K562 (cell line): ENCODE data around the gene NYAP1. TPM values are rescaled to one million over a fixed set of nuclear protein-coding genes. Genes with fewer than 3 reads are reported as not detected.

ENCODE experiments used
- ARID1B ChIP-seq: fragments of 450-650 bp; IDR thresholded peaks from 2 replicates; pipeline ENCODE4 v1.6.1; 2016; ENCODE audit warnings: antibody characterized with exemption, mild to moderate bottlenecking, inconsistent platforms
- BCL6 ChIP-seq: fragments of 250-450 bp; sonication (Bioruptor Pico); IDR thresholded peaks from 2 replicates; pipeline ENCODE4 v1.4.0; 2020
- CAMTA2 ChIP-seq: fragments of 250-450 bp; sonication (Bioruptor Pico); conservative IDR thresholded peaks from 2 replicates; pipeline ENCODE4 v1.5.1; 2022
- E2F3 ChIP-seq: fragments of 250-450 bp; sonication (Bioruptor Pico); IDR thresholded peaks from 2 replicates; pipeline ENCODE4 v1.4.0; 2020; ENCODE audit warnings: mild to moderate bottlenecking
- E4F1 ChIP-seq: fragments of 250-450 bp; sonication (Bioruptor Pico); IDR thresholded peaks from 2 replicates; pipeline ENCODE4 v1.5.0; 2021; ENCODE audit warnings: mild to moderate bottlenecking, borderline replicate concordance
- ELF4 ChIP-seq: fragments of 450-650 bp; formaldehyde crosslinking; IDR thresholded peaks from 2 replicates; pipeline ENCODE4 v1.4.0; 2022; ENCODE audit warnings: missing genetic modification characterization
- ETV5 ChIP-seq: sonication (generic); formaldehyde crosslinking; IDR thresholded peaks from 2 replicates; pipeline ENCODE4 v1.4.0; 2020; ENCODE audit warnings: low read depth, mild to moderate bottlenecking, missing genetic modification reagents
- FIP1L1 ChIP-seq: fragments of 200-400 bp; formaldehyde crosslinking; IDR thresholded peaks from 2 replicates; pipeline ENCODE4 v1.6.1; 2018; ENCODE audit warnings: mild to moderate bottlenecking, low read depth, low read length; ENCODE audit not compliant: poor library complexity, severe bottlenecking
- FOXJ3 ChIP-seq: sonication (generic); formaldehyde crosslinking; IDR thresholded peaks from 2 replicates; pipeline ENCODE4 v1.4.0; 2020; ENCODE audit warnings: mild to moderate bottlenecking, missing genetic modification reagents
- HNRNPK ChIP-seq: fragments of 200-400 bp; formaldehyde crosslinking; IDR thresholded peaks from one replicate; pipeline ENCODE4 v1.6.1; 2018; ENCODE audit warnings: mild to moderate bottlenecking, low read depth, low read length; ENCODE audit not compliant: poor library complexity, severe bottlenecking
- MBD1 ChIP-seq: fragments of 250-450 bp; sonication (Bioruptor Pico); IDR thresholded peaks from 2 replicates; pipeline ENCODE4 v1.8.0; 2022; ENCODE audit warnings: inconsistent platforms
- NELFE ChIP-seq: IDR thresholded peaks from 2 replicates; pipeline ENCODE4 v1.6.1; 2011; ENCODE audit warnings: mild to moderate bottlenecking; ENCODE audit not compliant: insufficient read depth, insufficient read length
- PTBP1 ChIP-seq: fragments of 200-400 bp; formaldehyde crosslinking; IDR thresholded peaks from 2 replicates; pipeline ENCODE4 v1.6.1; 2017; ENCODE audit warnings: low read depth, low read length
- RBFOX2 ChIP-seq: fragments of 200-400 bp; formaldehyde crosslinking; IDR thresholded peaks from 2 replicates; pipeline ENCODE4 v1.6.1; 2017; ENCODE audit warnings: low read depth, mild to moderate bottlenecking, low read length, moderate library complexity
- RBM17 ChIP-seq: fragments of 200-400 bp; formaldehyde crosslinking; IDR thresholded peaks from 2 replicates; pipeline ENCODE4 v1.6.1; 2017; ENCODE audit warnings: low read depth, mild to moderate bottlenecking, low read length, borderline replicate concordance
- RNF2 ChIP-seq: sonication (generic); IDR thresholded peaks from 2 replicates; pipeline ENCODE4 v1.6.1; 2016
- SPI1 ChIP-seq: IDR thresholded peaks from 2 replicates; pipeline ENCODE4 v1.6.1; 2011; ENCODE audit warnings: low read depth, low read length, control low read depth, borderline replicate concordance
- TOE1 ChIP-seq, 2 experiments: fragments of 450-650 bp in 1 of 2; sonication (generic) in 1 of 2; formaldehyde crosslinking in 1 of 2; IDR thresholded peaks; 2 replicates each; pipeline versions ENCODE4 v1.7.1 to v1.8.0; 2016 to 2022; ENCODE audit warnings: borderline replicate concordance in 2 of 2, mild to moderate bottlenecking in 2 of 2, antibody characterized with exemption in 1 of 2, inconsistent platforms in 1 of 2, low read depth in 1 of 2, missing genetic modification reagents in 1 of 2, moderate library complexity in 1 of 2
- XRCC4 ChIP-seq: IDR thresholded peaks from one replicate; pipeline ENCODE4 v1.6.1; 2011; ENCODE audit not compliant: insufficient read depth, insufficient read length; ENCODE audit errors: extremely low read depth
- ZBTB5 ChIP-seq: fragments of 450-650 bp; IDR thresholded peaks from 2 replicates; pipeline ENCODE4 v1.6.1; 2017; ENCODE audit warnings: antibody characterized with exemption
- ZNF146 ChIP-seq: IDR thresholded peaks from one replicate; pipeline ENCODE4 v1.6.1; 2018; ENCODE audit warnings: missing compliant biosample characterization; ENCODE audit not compliant: unreplicated experiment
- polyA plus RNA-seq, 8 experiments: library from polyadenylated mRNA; depleted of rRNA in 4 of 8; stranded (reverse) in 5 of 8; unstranded in 3 of 8; fragments of >200 nt; fragmentation: Nextera tagmentation in 2 of 8; fragmentation: Illumina TruSeq in 1 of 8; extraction: Ambion mirVana in 2 of 8; extraction: Trizol in 1 of 8; gene quantifications; 2 replicates each; pipeline versions ENCODE4 v1.2.1 to v1.2.3, GENCODE V29; 2011 to 2014; ENCODE audit warnings: inconsistent platforms in 1 of 8, missing spikeins in 1 of 8
- total RNA-seq, 7 experiments: library from RNA; depleted of rRNA in 6 of 7; stranded (reverse); fragments of >200 nt in 6 of 7; fragmentation: Illumina TruSeq in 2 of 7; extraction: Trizol in 2 of 7; gene quantifications; 2 replicates each; pipeline versions ENCODE4 v1.2.1 to v1.2.3, GENCODE V29; 2011 to 2021; ENCODE audit warnings: low replicate concordance in 1 of 7

The NYAP1 gene
- total and polyA plus RNA-seq, 9 of the 15 experiments (the other 6 are each of a cell fraction or from before 2014, with no cell fraction given): 0.11 to 0.88 (median 0.22) TPM; not detected in 2

- TF ChIP-seq RBM17: no peak
- TF ChIP-seq SPI1: no peak
- peak; percentile 40; the same call in 1 of the 2 replicates for TF ChIP-seq TOE1 (IDR thresholded peaks at IDR 0.05; ENCODE audit: borderline replicate concordance)
- no peak for TF ChIP-seq TOE1 (CRISPR knock-in tag; IDR thresholded peaks at IDR 0.05; ENCODE audit: borderline replicate concordance, low read depth)
- TF ChIP-seq RBFOX2: peak; percentile 61
- no peak for TF ChIP-seq FOXJ3 (CRISPR knock-in tag)
- TF ChIP-seq ETV5: no peak; the same call in 1 of the 2 replicates
- no peak for TF ChIP-seq RNF2
- TF ChIP-seq E4F1 (CRISPR knock-in tag): no peak
- no peak for TF ChIP-seq ZNF146 (CRISPR knock-in tag)
- peak; percentile 32 for TF ChIP-seq HNRNPK
- no peak for TF ChIP-seq PTBP1
- TF ChIP-seq ELF4 (CRISPR knock-in tag): no peak
- TF ChIP-seq ARID1B: peak; percentile 34; the same call in 1 of the 2 replicates
- no peak for TF ChIP-seq NELFE
- no peak for TF ChIP-seq BCL6
- peak; percentile 35 for TF ChIP-seq FIP1L1
- no peak for TF ChIP-seq CAMTA2
- TF ChIP-seq MBD1 (CRISPR knock-in tag): no peak
- no peak for TF ChIP-seq ZBTB5
- no peak for TF ChIP-seq XRCC4
- no peak for TF ChIP-seq E2F3 (CRISPR knock-in tag)
Measured at GRCh38 chr7:100483090-100483721, 521 bp upstream of the NYAP1 start (continued).
